HG02870 (cell line): ENCODE measurements around the gene CHD9NB.
"Not testable (repeated sequence)": the region's sequence is repeated elsewhere in the genome, so short reads cannot be mapped to it uniquely, and the experiment has no call there.

Experiments
- ATAC-seq: cut with Tn5 transposase; IDR thresholded peaks from one replicate; pipeline ENCODE4 v1.9.1; 2021; ENCODE audit warnings: mild to moderate bottlenecking, moderate library complexity; ENCODE audit not compliant: unreplicated experiment

The CHD9NB gene

DNA sequence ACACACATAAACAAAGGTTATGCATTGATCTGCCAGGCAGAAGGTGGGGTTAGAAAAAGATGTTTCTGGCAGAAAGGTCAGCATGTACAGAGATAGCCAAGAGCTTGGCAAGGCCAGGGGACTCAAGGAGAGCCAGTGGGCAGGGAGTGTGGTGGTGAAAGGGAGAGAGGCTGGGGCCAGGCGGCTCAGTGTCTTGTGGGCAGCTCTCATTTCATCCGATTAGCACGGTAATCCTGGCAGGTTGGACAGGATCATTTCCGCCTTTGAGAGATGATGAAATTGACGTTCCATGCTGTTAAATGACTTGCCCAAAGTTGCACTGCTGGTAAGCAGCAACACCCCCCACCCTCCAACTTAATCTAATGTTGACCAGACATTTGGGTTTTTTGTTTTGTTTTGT is 5.7 kb upstream of the CHD9NB start:
- no peak for ATAC-seq

DNA sequence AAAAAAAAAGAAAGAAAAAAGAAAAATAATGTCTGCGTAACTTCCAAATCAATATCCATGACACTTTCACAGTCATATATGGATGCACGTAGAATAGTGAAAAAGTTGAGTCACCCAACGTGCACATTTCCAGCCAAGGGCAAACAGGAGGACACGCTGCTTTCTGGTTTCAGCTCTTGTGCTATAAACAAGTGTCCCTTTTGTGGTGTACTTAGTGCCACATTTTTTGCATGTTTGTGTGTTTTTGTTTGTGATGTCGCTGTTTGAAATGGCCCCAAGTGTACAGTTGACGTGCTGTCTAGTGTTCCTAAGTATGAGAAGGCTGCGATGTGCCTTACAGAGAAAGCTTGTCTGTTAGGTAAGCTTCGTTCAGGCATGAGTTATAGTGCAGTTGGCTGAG is 5.0 kb upstream of the CHD9NB start:
- no peak for ATAC-seq

DNA sequence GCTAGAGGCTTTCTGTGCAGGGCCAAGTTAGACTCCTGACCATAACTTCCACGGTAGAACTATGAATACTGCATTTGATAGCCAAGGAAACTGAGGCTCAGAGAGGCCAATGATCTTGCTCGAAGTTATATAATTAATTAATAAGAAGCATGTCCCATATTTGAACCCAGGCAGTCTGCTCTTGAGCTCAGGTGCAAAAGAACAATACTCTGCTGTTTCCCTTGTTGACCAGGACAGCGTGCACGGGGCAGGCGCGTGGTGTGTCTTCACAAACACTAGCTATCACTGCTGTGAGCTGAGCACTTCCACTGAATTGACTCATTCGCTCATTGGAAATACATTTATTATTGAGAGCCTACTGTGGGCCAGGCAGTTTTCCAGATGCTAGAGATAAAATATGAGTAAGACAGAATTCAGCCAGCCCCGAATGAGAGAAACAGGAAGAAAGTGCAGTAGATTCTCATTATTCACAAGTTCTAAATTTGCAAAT is 3.7 kb upstream of the CHD9NB start:
- ATAC-seq, result no peak

DNA sequence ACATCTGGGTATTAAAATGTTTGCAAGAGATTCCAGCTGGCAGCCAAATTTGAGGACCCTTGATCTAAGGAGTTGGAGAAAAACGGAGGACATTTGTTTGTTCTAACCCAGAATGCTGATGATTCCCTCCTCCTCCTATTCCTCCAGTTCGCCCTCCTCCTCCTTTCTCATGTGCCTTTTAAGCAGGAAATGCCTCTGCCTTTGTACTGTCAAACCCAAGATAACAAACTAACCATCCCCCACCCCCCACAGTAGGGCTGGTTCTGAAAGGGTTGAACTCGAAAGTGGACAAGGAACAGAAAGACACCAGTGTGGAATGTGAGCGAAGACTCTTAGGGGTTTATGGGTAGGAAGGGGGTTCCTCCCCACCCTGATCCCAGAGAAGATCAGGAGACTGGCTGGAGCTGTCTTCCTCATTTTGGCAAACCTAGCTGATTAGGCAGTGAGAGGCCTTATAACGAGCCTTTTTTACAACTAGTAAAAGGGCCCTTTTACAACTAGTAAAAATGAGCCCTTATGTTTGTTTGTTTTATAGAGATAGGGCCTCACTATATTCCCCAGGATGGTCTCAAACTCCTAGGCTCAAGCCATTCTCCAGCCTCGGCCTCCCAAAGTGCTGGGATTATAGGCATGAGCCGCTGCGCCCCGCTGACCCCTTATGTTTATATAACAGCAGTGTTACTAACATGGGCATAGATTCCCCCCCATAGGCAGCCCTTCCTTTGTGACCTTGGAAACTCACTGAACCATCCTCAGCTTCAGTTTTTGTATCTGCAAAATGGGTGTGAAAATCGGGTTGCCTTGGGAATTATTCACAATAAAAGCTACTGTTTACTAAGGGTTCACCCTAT is 3.1 kb upstream of the CHD9NB start:
- no peak for ATAC-seq

DNA sequence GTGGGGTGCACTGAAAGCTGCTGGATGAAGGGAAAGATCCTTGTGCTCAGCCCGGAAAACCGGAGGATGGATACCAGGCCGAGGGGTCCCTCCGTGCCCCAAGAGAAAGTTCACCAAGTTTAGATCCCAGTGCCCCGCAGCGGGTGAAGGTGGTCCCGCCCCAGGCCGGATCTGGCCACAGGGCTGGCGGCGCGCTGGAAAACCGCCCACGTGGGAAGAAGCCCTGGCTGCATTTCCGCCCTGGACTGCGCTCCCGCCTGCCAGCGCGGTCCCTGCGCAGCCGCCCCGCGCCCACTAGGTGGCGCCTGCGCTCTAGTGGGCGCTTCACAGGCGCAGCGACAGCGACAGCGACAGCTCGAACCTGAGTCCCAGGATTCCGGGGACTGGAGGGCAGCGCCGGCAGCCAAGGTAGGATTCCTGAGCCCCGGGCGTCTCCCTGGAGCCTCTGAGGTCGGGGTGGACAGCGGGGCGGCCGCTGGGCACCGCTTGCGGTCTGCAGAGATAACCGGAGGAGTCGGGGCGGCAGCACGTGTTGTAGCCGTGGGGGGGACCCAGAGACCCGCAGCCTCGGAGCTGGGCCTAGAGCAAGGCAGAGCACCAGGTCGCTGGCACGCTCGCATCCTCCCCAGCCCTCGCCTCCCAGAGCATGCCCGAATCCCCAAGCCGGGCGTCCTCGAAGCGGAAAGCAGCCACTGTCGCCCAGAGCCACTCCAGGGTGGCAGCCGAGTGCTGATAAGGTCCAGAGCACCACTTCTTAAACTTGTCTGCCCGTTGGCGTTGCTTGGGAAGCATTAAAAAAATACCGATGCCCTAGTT is 2.2 kb upstream of the CHD9NB start, which contains the start of gene CHD9:
TSS of gene CHD9 (plus strand) at position 322 of the 816 bp plus-strand sequence. CDS start 101,099 bp downstream, outside the sequence.
- peak; percentile 68 for ATAC-seq

DNA sequence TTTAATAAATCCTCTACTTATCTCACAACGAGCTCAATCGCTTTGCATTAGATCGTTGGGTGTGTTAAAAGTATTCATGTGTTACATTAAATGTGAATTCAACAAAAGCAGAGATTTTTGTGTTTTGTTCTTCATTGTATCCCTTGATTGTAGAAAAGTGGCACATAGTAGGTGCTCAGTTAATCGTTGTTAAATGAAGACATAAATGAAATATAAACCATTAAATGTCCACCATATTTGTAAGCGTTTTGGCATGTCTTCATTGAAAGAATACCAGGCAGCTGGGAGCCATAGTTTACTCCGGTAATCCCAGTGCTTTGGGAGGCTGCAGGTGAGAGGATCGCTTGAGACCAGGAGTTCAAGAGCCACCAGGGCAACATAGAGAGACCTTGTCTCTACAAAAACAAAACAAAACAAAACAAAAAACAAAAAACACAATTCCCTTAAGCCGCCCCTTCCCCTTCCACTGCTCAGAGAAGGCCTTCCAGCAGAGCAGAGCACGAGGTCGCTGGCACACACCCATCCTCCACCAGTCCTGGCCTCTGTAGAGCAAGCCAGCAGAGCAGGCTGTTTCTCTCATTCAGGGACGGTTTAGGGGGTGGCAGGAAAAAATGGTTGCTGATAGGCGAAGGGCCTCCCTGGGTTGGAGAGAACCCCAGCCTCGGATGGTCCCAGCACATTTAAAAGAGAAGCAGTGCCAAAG is 1.4 kb upstream of the CHD9NB start:
- ATAC-seq, result peak; percentile 24

DNA sequence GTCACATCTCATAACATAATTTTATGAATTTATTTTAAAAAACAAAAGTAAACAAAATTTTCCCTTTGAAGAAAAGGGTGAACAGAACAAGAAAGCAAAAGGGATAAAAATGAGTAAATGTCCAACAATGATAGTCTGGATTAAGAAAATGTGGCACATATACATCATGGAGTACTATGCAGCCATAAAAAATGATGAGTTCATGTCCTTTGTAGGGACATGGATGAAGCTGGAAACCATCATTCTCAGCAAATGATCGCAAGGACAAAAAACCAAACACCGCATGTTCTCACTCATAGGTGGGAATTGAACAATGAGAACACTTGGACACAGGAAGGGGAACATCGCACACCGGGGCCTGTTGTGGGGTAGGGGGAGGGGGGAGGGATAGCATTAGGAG is 1.4 kb downstream of the CHD9NB start:
- ATAC-seq, result not testable (repeated sequence)

DNA sequence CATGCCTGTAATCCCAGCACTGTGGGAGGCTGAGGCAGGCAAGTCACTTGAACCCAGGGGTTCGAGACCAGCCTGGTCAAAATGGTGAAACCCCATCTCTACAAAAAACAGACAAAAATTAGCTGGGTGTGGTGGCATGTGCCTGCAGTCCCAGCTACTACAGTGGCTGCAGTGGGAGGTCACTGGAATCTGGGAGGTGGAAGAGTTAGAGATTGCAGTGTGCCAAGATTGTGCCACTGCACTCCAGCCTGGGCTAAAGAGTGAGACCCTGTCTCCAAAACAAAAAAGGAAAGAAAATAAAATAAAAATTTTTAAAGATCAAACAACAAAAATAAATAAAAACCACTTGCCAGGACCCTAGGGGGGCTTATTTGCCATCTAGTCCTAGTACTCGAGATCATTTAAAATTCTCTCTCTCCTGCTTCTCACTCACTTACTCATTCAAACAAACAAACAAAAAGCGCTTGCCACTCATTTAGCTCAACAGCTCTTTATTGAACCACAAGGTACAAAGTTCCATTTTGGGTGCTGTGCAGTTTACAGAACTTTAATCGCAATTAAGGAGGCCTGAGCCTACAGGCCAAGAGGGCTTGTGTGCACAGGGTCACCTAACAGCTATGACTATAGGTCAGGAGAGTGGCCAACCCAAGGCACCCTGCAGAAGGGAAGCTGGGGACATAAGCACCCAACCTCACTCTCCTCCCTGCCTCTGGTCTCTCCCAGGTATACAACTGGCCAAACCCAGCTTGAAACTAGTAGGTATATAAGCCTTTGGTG is 4.4 kb downstream of the CHD9NB start:
- ATAC-seq, result no peak

DNA sequence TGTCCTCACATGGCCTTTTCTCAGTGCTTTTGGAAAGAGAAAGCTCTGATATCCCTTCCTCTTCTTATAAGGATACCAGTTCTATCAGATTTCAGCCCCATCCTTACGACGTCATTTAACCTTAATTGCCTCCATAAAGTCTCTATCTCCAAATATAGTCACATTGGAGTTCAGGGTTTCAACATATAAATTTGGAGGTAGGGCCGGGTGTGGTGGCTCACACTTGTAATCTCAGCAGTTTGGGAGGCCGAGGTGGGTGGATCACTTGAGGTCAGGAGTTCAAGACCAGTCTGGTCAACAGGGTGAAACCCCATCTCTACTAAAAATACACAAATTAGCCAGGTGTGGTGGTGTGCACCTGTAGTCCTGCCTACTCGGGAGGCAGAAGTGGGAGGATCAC is 5.2 kb downstream of the CHD9NB start:
- not testable (repeated sequence) for ATAC-seq

DNA sequence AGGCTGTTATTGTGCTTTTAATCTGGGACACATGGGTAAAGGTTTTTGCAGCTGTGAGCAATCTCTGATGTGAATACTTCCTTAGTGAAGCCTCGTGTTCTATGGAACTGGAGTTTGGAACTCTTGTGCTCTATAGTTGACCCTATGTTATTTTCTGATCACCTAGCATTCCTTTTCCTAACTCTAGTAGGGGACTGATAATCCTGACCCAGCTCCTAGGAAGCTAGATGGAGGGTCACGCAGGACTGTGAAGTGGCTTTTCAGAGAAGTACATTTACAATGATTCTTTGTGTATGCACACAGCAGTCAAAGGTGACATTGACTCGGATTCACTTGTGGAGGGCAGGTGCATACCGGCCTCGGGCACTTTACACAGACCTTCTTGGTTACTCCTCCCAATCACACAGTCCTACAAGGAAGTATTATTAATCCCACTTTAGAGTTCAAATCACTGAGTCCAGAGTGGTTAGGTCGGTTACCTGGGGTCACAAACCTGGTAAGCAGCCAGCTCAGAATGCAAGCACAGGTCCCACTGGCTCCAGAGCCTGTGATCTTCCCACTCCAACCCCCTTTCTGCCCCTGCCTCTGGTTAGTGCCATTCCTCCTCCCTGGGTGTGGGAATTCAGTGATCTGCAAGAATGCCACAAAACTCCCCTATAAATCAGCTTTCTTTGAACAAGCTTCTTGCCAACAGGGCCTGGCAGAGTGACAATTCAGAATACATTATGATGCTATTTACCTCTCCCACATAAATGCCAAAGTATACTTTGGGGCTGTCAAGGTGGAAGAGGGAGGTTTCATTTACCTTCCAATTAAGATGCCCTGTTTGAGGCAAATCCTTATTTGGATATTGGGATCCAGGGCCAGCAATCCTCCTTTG is 7.1 kb downstream of the CHD9NB start:
- no peak for ATAC-seq

DNA sequence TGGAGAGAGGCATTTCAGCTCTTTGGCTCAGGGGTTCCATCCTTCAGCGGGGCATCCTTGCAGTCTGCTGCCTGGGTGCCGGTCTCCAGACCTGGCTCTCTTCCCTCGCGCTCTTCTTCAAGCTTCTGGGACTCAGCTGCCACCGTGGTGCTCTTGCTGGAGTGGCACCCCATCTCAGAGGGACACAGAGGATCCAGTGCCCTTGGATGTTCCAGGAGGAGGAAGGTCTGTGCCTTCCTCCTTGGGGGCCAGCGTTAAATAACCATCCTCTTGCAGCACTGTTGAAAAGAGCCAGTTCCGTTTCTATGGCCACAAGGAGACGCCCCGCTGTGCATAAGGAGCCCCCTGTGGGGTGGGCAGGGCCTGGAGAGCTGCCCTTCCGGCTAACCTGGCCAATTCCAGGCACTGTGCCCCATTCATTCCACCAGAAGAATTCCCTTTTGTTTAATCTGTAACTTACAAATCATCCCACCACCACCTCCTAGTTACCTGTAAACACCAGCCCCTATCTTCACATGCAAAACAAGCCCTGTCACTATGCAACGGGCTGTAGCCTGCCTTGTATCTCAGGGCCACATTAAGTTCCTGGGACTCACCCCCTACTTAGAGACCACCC is 8.6 kb downstream of the CHD9NB start:
- no peak for ATAC-seq

DNA sequence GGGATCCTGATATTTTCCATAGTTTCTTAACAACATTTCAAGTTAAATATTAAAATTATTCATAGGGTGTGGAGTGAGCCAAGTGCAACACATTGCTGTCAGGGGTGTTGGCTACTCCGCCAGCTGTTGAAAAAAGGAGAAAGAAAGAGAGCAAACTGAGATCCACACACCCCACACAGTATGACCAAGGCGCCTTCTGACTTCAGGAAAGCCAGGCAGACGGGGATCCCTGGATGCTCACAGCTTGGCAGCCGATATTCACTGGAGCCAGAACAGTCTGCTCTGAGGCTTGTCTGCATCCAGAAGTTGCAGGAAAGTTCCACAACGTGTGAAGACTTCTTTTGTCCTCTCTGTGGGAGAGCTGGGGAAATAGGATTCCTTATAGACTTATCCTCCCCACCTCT is 9.3 kb downstream of the CHD9NB start:
- ATAC-seq, result no peak

DNA sequence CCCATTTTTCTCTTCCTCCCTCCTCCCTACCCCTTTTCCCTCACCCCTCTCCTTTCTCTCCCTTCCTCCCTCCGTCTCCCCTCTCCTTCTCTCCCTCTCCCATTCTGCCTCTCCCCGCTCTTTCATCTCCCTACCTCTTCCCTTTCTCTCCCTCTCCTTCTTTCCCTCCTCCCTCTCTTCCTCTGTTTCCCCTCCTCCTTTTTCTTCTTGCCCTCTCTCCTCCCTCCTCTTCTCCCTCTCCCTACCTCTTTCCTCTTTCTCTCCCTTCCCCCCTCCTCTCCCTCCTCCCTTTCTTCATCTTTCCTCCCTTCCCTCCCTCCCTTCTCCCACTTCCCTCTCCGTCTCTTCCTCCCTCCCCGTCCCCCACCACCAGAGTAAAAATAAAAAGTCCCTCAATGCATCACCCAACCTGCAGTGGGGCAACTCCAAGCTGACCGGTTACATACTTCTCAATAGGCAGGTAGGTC is 10.4 kb downstream of the CHD9NB start:
- ATAC-seq, result no peak

DNA sequence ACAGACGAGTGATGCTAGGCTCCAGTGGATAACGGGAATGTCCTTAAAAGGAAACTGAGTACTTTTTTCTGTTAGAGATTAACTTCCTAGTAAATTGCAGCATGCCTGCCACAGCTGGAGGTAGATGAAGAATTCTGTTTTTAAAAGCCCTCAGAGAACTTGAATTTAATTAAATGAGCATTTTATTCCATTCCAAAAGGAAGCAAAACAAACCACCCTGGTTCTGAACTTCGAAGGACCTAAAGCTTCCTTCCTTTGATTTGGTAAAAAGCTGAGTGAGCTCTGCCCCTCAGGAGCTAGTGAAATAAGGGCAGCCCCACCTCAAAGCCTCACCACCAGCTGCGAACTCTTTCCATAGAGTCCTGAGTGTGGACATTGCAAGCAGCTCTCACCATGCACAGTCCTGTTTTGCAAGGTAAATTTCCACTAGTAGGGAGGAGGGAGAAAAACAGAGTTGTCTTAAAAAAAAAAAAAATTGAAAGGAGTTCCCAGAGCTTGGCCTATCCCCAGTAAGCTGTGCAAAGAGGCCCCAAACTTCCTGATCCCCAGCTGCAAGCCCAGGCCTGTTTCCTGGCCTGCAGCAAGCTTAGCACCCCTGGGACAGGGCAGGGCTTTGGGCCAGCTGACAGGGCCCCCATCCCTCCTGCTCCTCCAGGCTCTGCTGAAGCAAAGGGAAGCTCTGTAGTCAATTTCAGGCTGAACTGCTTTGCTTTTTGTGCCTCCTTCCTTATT is 11.2 kb downstream of the CHD9NB start:
- ATAC-seq, result peak; percentile 46

DNA sequence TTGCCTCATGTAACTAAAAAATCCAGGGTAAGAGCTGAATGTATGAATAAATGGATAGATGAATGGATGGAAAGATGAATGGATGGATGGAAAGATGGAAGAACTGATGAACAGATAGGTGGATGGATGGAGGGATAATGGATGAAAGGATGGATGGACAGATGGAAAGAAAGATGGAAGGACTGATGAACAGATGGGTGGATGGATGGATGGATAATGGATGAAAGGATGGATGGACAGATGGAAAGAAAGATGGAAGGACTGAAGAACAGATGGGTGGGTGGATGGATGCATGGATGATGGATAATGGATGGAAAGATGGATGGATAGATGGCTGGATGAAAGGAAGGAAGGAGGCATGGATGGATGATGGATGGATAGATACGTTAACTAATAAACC is 11.9 kb downstream of the CHD9NB start:
- ATAC-seq, result no peak

DNA sequence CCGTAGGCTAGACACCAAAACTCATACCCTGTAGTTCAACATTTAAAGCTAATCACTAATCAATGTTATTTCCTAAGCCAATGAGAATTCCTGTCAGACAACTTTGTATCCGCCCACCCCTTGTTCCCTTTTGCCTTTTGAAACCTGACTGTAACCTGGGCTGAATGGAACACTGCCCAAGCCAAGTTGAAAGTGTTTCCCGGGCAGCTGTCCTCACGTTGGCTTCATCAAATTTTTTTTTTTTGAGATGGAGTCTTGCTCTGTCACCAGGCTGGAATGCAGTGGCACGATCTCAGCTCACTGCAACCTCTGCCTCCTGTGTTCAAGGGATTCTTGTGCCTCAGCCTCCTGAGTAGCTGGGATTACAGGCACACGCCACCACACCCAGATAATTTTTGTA is 16.0 kb downstream of the CHD9NB start:
- not testable (repeated sequence) for ATAC-seq

DNA sequence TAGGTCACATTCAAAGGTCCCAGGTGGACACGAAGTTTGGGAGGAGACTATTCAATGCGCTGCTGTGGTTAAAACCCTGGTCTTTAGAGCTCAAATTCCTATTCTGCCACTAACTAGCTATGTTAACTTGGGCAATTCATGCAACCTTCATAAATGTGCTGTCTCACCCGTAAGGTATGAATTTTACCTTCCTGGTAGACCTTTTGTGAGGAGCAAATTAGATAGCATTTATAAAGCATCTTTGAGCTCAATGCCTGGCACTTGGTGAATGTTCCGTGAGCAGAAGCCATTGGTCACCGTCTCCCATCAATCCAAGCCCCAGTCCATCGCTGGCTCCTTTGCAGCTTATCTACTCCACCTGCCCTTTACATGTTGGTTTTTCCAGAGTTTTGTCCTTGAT is 16.6 kb downstream of the CHD9NB start:
- no peak for ATAC-seq
